Omental fat pad (tissue), 4 donors: ENCODE results near the gene TFRC. TPM values are rescaled to one million over a fixed set of nuclear protein-coding genes. Genes with fewer than 3 reads are reported as not detected.
A peak's percentile ranks its signal among the peaks of the same experiment; 100 is the strongest.
"Not testable (repeated sequence)": the region's sequence is repeated elsewhere in the genome, so short reads cannot be mapped to it uniquely, and the experiment has no call there.

Experiments
- ATAC-seq: fragments of 150-250 bp; one replicate; pipeline ENCODE4 v1.9.1; 2016; ENCODE audit warnings: mild to moderate bottlenecking, moderate library complexity; ENCODE audit not compliant: low FRiP score
- DNase-seq: peaks from one replicate; pipeline ENCODE4 v3.0.0-alpha.2; 2019; ENCODE audit warnings: low spot score
- total RNA-seq, 4 donors: library from RNA; depleted of rRNA; stranded (reverse); fragments of >200 nt; gene quantifications; one replicate each; pipeline ENCODE4 v1.1.0, GENCODE V29; 2016
- TF ChIP-seq, protein P1 (sequence below), 3 donors: fragments of 450-650 bp; IDR thresholded peaks; one replicate each; pipeline ENCODE4 v1.5.1; 2016 to 2017; ENCODE audit warnings: antibody characterized with exemption in 3 of 3, mild to moderate bottlenecking in 3 of 3, moderate library complexity in 2 of 3

TFRC gene
- total RNA-seq, 4 donors from 2014 or later = 144 to 333 (median 242) TPM

DNA sequence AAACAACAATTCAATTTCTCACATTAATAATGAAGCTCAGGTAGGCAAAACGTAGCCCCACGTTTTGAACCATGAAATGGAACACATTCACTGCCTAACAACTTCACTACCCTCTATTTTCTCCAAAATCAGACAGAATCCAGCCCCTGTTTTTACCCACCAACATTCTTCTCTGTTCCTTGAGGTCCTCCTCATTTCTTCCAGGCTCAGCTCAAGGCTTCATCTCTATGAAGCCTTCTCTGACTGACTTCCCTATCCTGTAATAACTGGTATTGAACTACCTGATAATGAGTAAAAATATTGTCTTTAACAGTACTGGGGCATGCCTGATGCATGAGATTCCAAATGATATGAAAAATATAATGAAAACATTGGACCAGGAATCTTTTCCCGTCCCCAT is 2.2 kb downstream of the TFRC start:
- DNase-seq (no peak), ATAC-seq (no peak)
- TF ChIP-seq, protein P1, sequence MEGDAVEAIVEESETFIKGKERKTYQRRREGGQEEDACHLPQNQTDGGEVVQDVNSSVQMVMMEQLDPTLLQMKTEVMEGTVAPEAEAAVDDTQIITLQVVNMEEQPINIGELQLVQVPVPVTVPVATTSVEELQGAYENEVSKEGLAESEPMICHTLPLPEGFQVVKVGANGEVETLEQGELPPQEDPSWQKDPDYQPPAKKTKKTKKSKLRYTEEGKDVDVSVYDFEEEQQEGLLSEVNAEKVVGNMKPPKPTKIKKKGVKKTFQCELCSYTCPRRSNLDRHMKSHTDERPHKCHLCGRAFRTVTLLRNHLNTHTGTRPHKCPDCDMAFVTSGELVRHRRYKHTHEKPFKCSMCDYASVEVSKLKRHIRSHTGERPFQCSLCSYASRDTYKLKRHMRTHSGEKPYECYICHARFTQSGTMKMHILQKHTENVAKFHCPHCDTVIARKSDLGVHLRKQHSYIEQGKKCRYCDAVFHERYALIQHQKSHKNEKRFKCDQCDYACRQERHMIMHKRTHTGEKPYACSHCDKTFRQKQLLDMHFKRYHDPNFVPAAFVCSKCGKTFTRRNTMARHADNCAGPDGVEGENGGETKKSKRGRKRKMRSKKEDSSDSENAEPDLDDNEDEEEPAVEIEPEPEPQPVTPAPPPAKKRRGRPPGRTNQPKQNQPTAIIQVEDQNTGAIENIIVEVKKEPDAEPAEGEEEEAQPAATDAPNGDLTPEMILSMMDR (IDR thresholded peaks at IDR 0.05) = no peak

DNA sequence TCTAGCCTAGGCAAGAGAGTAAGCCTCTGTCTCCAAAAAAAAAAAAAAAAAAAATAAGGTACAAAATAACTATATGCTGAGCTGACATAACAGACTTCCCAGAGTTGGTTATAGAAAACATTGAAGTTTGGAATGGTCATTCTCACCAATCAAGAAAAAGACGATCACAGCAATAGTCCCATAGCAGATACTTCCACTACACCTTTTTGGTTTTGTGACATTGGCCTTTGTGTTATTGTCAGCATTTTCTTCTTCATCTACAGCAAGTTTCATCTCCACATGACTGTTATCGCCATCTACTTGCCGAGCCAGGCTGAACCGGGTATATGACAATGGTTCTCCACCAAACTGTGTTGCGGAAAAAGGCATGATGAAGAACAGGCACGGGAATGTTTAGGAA is 6.9 kb downstream of the TFRC start:
- ATAC-seq (no peak), DNase-seq (no peak)
- TF ChIP-seq, protein P1 (IDR thresholded peaks at IDR 0.05) = no peak

DNA sequence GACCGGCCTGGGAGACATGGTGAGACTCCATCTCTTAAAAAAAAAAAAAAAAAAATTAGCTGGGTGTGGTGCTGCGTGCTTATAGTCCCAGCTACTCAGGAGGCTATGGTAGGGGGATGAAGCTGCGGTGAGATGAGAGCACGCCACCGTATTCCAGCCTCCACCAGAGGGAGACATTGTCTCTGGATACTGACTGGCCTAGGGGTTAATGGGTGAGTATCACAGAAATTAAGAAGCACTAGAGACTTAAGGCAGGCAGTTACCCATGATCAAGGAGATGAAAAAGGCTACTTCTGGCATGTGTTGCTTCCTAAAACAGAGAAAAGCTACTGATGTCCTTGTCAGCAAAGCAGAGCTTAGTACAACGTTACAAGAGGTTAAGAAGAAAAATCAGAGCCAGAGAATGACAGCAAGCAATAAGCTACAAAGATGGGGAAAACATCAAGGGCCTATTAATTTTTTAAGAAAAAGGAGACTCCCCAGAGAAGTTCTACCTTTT is 8.6 kb downstream of the TFRC start:
- ATAC-seq (peak; percentile 79), DNase-seq (no peak)
- TF ChIP-seq, protein P1 (IDR thresholded peaks at IDR 0.05) = peak in 2 of 3 donors; percentile 14 to 38

DNA sequence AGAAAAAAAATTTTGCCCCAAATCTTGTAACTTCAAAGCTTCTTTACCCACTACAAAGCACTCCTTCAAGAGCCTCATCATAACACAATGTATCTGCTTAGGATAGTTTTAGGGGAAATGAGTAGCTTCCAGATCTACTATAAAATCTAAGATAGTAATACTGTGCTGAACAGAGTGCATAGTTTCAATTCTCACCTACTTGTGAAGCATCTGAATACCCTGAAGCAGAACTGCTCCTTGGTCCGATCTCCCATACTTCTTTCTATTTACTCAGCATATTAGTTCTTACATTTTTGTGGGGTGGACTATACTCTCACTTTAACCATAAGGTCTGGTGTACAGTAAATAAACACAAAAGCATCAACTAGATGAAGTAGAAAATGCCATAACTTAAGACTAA is 9.6 kb downstream of the TFRC start:
- ATAC-seq = no peak
- TF ChIP-seq, protein P1 (IDR thresholded peaks at IDR 0.05) = no peak

DNA sequence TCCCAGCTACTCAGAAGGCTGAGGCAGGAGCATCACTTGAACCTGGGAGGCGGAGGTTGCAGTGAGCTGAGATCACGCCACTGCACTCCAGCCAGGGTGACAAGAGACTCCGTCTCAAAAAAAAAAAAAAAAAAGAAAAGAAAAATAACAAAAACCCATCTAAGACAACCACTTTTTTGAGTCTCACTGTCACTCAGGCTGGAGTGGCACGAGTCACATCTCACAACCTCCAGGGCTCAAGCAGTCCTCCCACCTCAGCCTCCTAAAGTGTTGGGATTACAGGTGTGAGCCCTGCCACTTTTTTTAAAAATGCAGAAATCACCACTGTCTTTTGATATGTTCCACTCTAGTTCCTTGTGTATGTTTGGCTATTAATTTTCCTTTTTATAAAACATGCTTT is 13.1 kb downstream of the TFRC start:
- not testable (repeated sequence) for ATAC-seq, DNase-seq

More for the DNA sequence above, 9.6 kb downstream of the TFRC start:
- no peak for DNase-seq

DNA sequence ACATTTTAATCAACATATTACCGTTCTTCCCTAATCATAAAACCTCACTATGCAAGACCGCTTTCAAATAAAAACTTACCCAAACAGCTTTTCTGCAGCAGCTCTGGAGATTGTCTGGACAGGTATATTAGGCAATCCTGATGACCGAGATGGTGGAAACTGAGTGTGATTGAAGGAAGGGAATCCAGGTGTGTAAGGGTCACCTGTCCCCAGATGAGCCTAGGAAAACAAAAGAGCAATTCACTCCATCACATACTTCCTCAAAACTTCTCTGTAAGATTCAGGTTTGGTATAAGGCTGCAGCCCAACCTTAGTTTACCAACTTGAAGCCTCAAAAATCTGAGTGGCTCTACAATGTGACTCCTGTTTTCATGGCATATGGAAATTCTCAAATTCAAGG is 14.5 kb downstream of the TFRC start:
- ATAC-seq (no peak), DNase-seq (no peak)
- TF ChIP-seq, protein P1 (IDR thresholded peaks at IDR 0.05) = no peak

DNA sequence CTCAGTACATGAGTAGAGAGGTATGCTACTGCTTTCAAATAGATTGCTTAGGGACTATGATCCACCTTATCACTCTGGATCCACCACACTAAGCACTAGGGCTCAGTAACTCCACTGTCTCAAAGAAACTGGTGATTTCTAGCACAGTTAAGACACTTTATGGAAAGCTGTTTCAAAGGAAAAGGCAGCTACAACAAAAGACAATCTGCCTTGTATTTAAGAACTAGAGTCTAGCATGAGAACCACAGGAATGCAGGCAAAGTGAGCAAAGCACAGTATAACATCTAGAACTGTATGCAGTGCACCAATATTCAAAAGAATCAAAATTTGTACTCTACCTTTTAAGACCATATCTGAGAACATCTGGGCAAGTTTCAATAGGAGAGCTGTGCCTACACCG is 17.9 kb downstream of the TFRC start:
- TF ChIP-seq, protein P1 (IDR thresholded peaks at IDR 0.05) = no peak
- no peak for ATAC-seq
- DNase-seq = no peak

DNA sequence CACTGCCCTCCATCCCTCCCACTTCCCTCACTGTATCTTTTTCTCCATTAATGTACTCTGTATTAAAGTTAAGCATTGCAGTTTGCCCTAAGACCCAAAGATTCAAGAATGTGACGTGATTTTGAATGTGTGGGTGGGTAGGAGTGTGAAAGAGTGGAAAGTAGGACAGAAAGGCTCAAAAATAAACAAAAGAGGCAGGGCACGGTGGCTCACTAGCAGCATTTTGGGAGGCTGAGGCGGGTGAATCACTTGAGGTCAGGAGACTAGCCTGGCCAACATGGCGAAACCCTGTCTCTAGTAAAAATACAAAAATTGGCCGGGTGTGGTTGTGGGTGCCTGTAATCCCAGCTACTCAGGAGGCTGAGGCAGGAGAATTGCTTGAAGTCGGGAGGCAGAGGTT is 18.4 kb downstream of the TFRC start:
- ATAC-seq (no peak), DNase-seq (no peak)
- TF ChIP-seq, protein P1 (IDR thresholded peaks at IDR 0.05) = no peak
